ENCODE measurements around the gene AP3B1.

DNA sequence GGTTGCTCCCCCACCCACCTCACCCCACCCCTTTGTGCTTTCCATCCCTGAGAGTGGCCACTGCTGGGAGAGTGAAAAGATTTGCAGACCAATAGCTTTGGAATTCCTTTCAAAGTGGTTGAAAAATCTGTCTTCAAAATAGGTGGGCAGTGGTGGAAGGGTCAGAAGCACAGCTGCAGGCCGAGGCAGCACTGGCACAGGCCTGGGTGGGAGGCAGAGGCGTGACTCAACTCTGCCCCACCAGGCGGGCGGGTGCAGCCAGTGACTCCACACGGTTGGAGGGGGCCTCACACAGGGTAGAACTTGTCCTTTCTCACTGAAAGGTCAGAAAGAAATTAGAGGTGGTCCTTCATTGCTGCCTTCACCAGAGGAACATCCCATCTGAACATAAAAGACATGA, 303.4 kb downstream of the AP3B1 start:
- TF ChIP-seq, protein P1, sequence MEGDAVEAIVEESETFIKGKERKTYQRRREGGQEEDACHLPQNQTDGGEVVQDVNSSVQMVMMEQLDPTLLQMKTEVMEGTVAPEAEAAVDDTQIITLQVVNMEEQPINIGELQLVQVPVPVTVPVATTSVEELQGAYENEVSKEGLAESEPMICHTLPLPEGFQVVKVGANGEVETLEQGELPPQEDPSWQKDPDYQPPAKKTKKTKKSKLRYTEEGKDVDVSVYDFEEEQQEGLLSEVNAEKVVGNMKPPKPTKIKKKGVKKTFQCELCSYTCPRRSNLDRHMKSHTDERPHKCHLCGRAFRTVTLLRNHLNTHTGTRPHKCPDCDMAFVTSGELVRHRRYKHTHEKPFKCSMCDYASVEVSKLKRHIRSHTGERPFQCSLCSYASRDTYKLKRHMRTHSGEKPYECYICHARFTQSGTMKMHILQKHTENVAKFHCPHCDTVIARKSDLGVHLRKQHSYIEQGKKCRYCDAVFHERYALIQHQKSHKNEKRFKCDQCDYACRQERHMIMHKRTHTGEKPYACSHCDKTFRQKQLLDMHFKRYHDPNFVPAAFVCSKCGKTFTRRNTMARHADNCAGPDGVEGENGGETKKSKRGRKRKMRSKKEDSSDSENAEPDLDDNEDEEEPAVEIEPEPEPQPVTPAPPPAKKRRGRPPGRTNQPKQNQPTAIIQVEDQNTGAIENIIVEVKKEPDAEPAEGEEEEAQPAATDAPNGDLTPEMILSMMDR (IDR thresholded peaks at IDR 0.05) = no peak
- TF ChIP-seq CREM (CRISPR knock-in tag; IDR thresholded peaks at IDR 0.05) (no peak), TCF7 (CRISPR knock-in tag; IDR thresholded peaks at IDR 0.05; ENCODE audit: low read depth) (no peak), TEAD4 (CRISPR knock-in tag; IDR thresholded peaks at IDR 0.05) (no peak), JUN (CRISPR knock-in tag; IDR thresholded peaks at IDR 0.05) (no peak)
- TF ChIP-seq, protein P2, sequence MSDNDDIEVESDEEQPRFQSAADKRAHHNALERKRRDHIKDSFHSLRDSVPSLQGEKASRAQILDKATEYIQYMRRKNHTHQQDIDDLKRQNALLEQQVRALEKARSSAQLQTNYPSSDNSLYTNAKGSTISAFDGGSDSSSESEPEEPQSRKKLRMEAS (CRISPR knock-in tag; IDR thresholded peaks at IDR 0.05) = no peak
- TF ChIP-seq, protein P3, sequence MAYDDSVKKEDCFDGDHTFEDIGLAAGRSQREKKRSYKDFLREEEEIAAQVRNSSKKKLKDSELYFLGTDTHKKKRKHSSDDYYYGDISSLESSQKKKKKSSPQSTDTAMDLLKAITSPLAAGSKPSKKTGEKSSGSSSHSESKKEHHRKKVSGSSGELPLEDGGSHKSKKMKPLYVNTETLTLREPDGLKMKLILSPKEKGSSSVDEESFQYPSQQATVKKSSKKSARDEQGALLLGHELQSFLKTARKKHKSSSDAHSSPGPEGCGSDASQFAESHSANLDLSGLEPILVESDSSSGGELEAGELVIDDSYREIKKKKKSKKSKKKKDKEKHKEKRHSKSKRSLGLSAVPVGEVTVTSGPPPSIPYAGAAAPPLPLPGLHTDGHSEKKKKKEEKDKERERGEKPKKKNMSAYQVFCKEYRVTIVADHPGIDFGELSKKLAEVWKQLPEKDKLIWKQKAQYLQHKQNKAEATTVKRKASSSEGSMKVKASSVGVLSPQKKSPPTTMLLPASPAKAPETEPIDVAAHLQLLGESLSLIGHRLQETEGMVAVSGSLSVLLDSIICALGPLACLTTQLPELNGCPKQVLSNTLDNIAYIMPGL (CRISPR knock-in tag; IDR thresholded peaks at IDR 0.05) = no peak
- TF ChIP-seq, protein P4, sequence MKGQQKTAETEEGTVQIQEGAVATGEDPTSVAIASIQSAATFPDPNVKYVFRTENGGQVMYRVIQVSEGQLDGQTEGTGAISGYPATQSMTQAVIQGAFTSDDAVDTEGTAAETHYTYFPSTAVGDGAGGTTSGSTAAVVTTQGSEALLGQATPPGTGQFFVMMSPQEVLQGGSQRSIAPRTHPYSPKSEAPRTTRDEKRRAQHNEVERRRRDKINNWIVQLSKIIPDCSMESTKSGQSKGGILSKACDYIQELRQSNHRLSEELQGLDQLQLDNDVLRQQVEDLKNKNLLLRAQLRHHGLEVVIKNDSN (CRISPR knock-in tag; IDR thresholded peaks at IDR 0.05) = no peak
